Hematopoietic multipotent progenitor cell treated with erythropoietin and hydrocortisone succinate and interleukin-3 and kit ligand, for 6 days (in vitro differentiated cells): ENCODE measurements around the gene SPATA31E1.

Experiments
- DNase-seq: peaks from one replicate; pipeline ENCODE4 v3.0.0-alpha.2; 2015

SPATA31E1 gene

DNA sequence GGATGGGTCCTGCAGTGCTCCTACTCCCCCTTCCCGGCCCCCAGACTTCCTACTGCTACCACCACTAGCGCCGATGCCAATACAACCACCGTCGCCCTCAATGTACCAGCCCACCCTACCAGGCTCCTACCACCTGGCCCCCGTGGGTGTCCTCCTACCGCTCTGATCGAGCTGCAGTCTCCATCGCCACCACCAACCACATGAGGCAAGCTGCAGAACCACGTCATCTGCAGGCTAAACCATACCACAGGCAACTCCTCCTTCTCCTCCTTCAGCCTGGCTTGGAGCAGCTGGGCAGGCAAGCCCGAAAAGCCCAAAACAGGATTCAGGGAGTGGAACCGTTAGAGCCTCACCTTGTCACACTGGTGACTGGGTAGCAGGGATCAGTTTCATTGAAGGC lies 54.7 kb downstream of the SPATA31E1 start:
- peak; percentile 29 for DNase-seq

DNA sequence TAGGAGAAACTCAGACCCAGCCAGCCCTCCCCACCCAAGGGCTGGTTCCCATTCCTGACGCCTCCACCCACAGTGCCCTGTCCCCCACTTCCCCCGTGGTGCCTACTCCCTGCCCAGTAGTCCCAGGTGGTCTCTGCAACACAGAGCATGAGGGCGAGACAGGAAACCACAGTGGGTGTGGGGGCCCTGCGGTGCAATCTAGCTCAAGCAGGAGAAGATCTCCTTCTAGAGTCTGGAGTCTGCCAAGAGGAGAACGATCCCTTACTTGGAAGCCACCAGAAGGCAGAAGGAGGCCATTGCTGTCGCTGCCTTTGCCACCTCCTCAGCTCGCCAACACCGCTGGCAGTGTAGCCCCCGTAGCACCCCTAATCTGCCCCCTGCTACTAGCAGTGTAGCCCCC lies 55.2 kb downstream of the SPATA31E1 start:
- peak; percentile 78 for DNase-seq

DNA sequence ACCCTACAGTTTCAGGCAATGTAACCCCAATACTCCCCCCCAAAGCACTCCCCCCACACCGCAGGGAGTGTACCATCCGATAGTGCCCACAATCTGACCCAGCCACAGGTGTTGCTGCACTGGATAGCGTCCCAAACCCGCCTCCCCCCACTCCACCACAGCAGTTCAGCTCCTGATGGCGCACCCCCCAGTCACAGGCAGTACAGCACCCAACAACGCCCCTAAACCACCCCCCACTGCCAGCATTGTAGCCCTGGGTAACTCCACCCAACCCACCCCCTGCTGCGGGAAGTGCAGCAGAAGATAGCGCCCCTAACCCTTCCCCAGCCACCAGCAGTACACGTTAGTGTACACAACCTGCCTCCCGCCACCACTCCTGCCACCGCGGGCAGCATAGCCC lies 55.7 kb downstream of the SPATA31E1 start:
- DNase-seq, result peak; percentile 67
